A549 (cell line): ENCODE results near the gene EML1. TPM values are rescaled to one million over a fixed set of nuclear protein-coding genes. Genes with fewer than 3 reads are reported as not detected.

Source experiments
- ATAC-seq, 2 experiments: fragments of 200-7000 bp in 1 of 2; fragments of >200 bp in 1 of 2; cut with Nextera tagmentation in 1 of 2; cut with Tn5 transposase in 1 of 2; 3 replicates each; pipeline versions ENCODE4 v1.8.0 to v1.9.1; 2018 to 2020; ENCODE audit warnings: mild to moderate bottlenecking in 1 of 2, moderate library complexity in 1 of 2
- CTCF ChIA-PET: fragments of 300-600 bp; sonication (Branson Sonifier 250); formaldehyde crosslinking; extraction: SDS; loops from one replicate; lab custom pipeline; 2021; ENCODE audit warnings: antibody characterized with exemption, inconsistent platforms; lab: Yijun Ruan, JAX
- POLR2A ChIA-PET: fragments of 350-600 bp; formaldehyde crosslinking; extraction: SDS; loops from one replicate; lab custom pipeline; 2021; ENCODE audit warnings: antibody characterized with exemption, inconsistent platforms; lab: Yijun Ruan, JAX
- DNase-seq, 2 experiments: peaks; one replicate each; pipeline versions ENCODE4 v3.0.0 to v3.0.0-alpha.2; 2011 to 2016; ENCODE audit warnings: low read depth in 1 of 2, low spot score in 1 of 2
- FAIRE-seq: peaks from 2 replicates; lab custom pipeline; 2011; peaks lifted over from hg19 to GRCh38; lab: Jason Lieb, UNC
- H3K27ac ChIP-seq, 2 experiments: fragments of >200 bp; sonication (Bioruptor Twin); formaldehyde crosslinking; 3 replicates each; pipeline ENCODE4 v1.5.1; 2016 to 2017
- H3K4me1 ChIP-seq: fragments of >200 bp; sonication (Bioruptor Twin); formaldehyde crosslinking; 3 replicates; pipeline ENCODE4 v1.6.1; 2016
- H3K4me2 ChIP-seq: fragments of >200 bp; sonication (Bioruptor Twin); formaldehyde crosslinking; 3 replicates; pipeline ENCODE4 v1.6.1; 2016
- H3K4me3 ChIP-seq: fragments of >200 bp; sonication (Bioruptor Twin); formaldehyde crosslinking; 3 replicates; pipeline ENCODE4 v1.5.1; 2016
- H3K9me3 ChIP-seq: fragments of >200 bp; sonication (Bioruptor Twin); formaldehyde crosslinking; 3 replicates; pipeline ENCODE4 v1.6.1; 2016
- CEBPB ChIP-seq, 2 experiments: fragments of >200 bp in 1 of 2; sonication (Bioruptor Twin) in 1 of 2; formaldehyde crosslinking in 1 of 2; IDR thresholded peaks; 2 replicates each; pipeline ENCODE4 v1.6.1; 2012 to 2016
- EHMT2 ChIP-seq: fragments of 200-600 bp; sonication (generic); IDR thresholded peaks from 2 replicates; pipeline ENCODE4 v1.6.1; 2016; ENCODE audit warnings: antibody characterized with exemption, low read depth, mild to moderate bottlenecking, moderate library complexity
- EP300 ChIP-seq, 2 experiments: fragments of >200 bp; sonication (Bioruptor Twin); formaldehyde crosslinking; IDR thresholded peaks; 2 replicates in 1 of 2; 3 replicates in 1 of 2; pipeline ENCODE4 v1.6.1; 2016 to 2017
- FOSB ChIP-seq: fragments of 250-450 bp; sonication (Bioruptor Pico); IDR thresholded peaks from 2 replicates; pipeline ENCODE4 v1.5.0; 2020; ENCODE audit warnings: mild to moderate bottlenecking, moderate library complexity
- FOXS1 ChIP-seq: fragments of 250-450 bp; sonication (Bioruptor Pico); IDR thresholded peaks from 2 replicates; pipeline ENCODE4 v1.5.0; 2020; ENCODE audit warnings: mild to moderate bottlenecking, moderate library complexity
- GATA3 ChIP-seq: IDR thresholded peaks from 2 replicates; pipeline ENCODE4 v1.6.1; 2012; ENCODE audit warnings: borderline replicate concordance
- HEYL ChIP-seq: fragments of 250-450 bp; sonication (Bioruptor Pico); IDR thresholded peaks from 2 replicates; pipeline ENCODE4 v1.8.0; 2021; ENCODE audit warnings: mild to moderate bottlenecking, moderate library complexity
- HOXB13 ChIP-seq: fragments of 250-450 bp; sonication (Bioruptor Pico); IDR thresholded peaks from 2 replicates; pipeline ENCODE4 v1.5.0; 2020; ENCODE audit warnings: low read depth, mild to moderate bottlenecking, moderate library complexity
- HOXB5 ChIP-seq: fragments of 250-450 bp; sonication (Bioruptor Pico); IDR thresholded peaks from 2 replicates; pipeline ENCODE4 v1.5.0; 2020; ENCODE audit warnings: mild to moderate bottlenecking, moderate library complexity
- JUNB ChIP-seq: fragments of >200 bp; sonication (Bioruptor Twin); formaldehyde crosslinking; IDR thresholded peaks from 2 replicates; pipeline ENCODE4 v1.6.1; 2016
- KDM1A ChIP-seq: fragments of 200-600 bp; sonication (generic); IDR thresholded peaks from 2 replicates; pipeline ENCODE4 v1.6.1; 2016; ENCODE audit warnings: low read depth, mild to moderate bottlenecking
- MAZ ChIP-seq: fragments of 150-350 bp; IDR thresholded peaks from 2 replicates; pipeline ENCODE4 v1.6.1; 2014; ENCODE audit warnings: antibody characterized with exemption, low read depth, low read length, borderline replicate concordance
- MYC ChIP-seq: IDR thresholded peaks from 2 replicates; pipeline ENCODE4 v1.6.1; 2012; ENCODE audit warnings: mild to moderate bottlenecking, inconsistent platforms, low read length, improper control_type of control experiment, borderline replicate concordance
- NR3C1 ChIP-seq: fragments of >200 bp; sonication (Bioruptor Twin); formaldehyde crosslinking; IDR thresholded peaks from 3 replicates; pipeline ENCODE4 v1.6.1; 2017
- PHF8 ChIP-seq: fragments of 200-600 bp; sonication (generic); IDR thresholded peaks from 2 replicates; pipeline ENCODE4 v1.6.1; 2016; ENCODE audit warnings: low read depth, mild to moderate bottlenecking, antibody characterized with exemption, moderate library complexity, borderline replicate concordance
- RARB ChIP-seq: fragments of 250-450 bp; sonication (Bioruptor Pico); IDR thresholded peaks from 2 replicates; pipeline ENCODE4 v1.8.0; 2021; ENCODE audit warnings: mild to moderate bottlenecking, moderate library complexity
- RCOR1 ChIP-seq: fragments of 150-350 bp; IDR thresholded peaks from 2 replicates; pipeline ENCODE4 v1.6.1; 2014; ENCODE audit warnings: antibody characterized with exemption, low read length, low read depth
- RNF2 ChIP-seq: fragments of 200-600 bp; sonication (generic); IDR thresholded peaks from 2 replicates; pipeline ENCODE4 v1.6.1; 2016; ENCODE audit warnings: low read depth, mild to moderate bottlenecking, antibody characterized with exemption, moderate library complexity, borderline replicate concordance
- SMC3 ChIP-seq: fragments of >200 bp; sonication (Bioruptor Twin); formaldehyde crosslinking; IDR thresholded peaks from 3 replicates; pipeline ENCODE4 v1.6.1; 2018; ENCODE audit warnings: inconsistent platforms
- TFCP2L1 ChIP-seq: fragments of 250-450 bp; sonication (Bioruptor Pico); IDR thresholded peaks from 2 replicates; pipeline ENCODE4 v1.5.0; 2021; ENCODE audit warnings: mild to moderate bottlenecking
- TP53 ChIP-seq: fragments of 250-450 bp; sonication (Bioruptor Pico); IDR thresholded peaks from 2 replicates; pipeline ENCODE4 v1.5.0; 2021; ENCODE audit warnings: mild to moderate bottlenecking, moderate library complexity
- ZC3H11A ChIP-seq: fragments of 450-650 bp; IDR thresholded peaks from 2 replicates; pipeline ENCODE4 v1.6.1; 2014; ENCODE audit warnings: antibody characterized with exemption, mild to moderate bottlenecking
- ZNF302 ChIP-seq: fragments of 250-450 bp; sonication (Bioruptor Pico); IDR thresholded peaks from 2 replicates; pipeline ENCODE4 v1.9.0; 2021; ENCODE audit warnings: inconsistent platforms, mild to moderate bottlenecking, moderate library complexity
- ZSCAN20 ChIP-seq: fragments of 250-450 bp; sonication (Bioruptor Pico); IDR thresholded peaks from 2 replicates; pipeline ENCODE4 v1.8.0; 2022; ENCODE audit warnings: mild to moderate bottlenecking, moderate library complexity
- WGBS: methylation state at CpG from one replicate; pipeline ENCODE4 v1.1.6; 2017; ENCODE audit errors: missing lambda C conversion rate; 5-methylcytosine and 5-hydroxymethylcytosine counted together
- polyA plus RNA-seq, 4 experiments: library from polyadenylated mRNA; depleted of rRNA in 3 of 4; stranded (reverse); fragments of >200 nt; fragmentation: RNase III in 1 of 4; extraction: RNeasy Plus Mini Kit Qiagen cat#74134 plus additional on column Dnase treatment in 1 of 4; gene quantifications; 2 replicates in 3 of 4; 3 replicates in 1 of 4; pipeline ENCODE4 v1.2.3, GENCODE V29; 2011 to 2017
- TF ChIP-seq, protein P1 (sequence below): fragments of 450-650 bp; IDR thresholded peaks from 2 replicates; pipeline ENCODE4 v1.6.1; 2014; ENCODE audit warnings: antibody characterized with exemption
- TF ChIP-seq, protein P2 (sequence below): IDR thresholded peaks from 2 replicates; pipeline ENCODE4 v1.6.1; 2012
- TF ChIP-seq, protein P3 (sequence below): fragments of >200 bp; sonication (Bioruptor Twin); formaldehyde crosslinking; IDR thresholded peaks from 3 replicates; pipeline ENCODE4 v1.6.1; 2016

The EML1 gene
- polyA plus RNA-seq, 2 of the 4 experiments (the other 2 are of a cell fraction) = 29.7 to 30.8 TPM

DNA sequence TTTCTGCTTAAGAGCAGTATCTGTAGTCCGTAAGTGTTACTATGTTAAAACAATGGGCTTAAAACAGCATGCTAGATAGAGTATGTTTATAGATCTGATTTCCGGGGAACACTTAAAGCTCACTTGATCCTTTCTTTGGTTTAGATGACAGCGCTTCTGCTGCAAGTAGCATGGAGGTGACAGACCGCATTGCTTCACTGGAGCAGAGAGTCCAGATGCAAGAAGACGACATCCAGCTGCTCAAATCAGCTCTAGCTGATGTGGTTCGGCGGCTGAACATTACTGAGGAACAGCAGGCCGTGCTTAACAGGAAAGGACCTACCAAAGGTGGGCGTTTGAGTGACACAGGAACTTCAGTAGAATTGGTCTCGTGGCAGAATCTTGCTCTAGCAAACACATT lies 57.5 kb downstream of the EML1 start:
- POLR2A ChIA-PET = interaction anchor here (0.6 kb wide), 1 partner anchor 167 kb away, joined by 3 read pairs; no protein-coding TSS in a partner anchor
- Histone ChIP-seq H3K4me2 (no peak overlapping the region), H3K4me1 (peaks cover 4% of the 10 kb centered on the region; the same call in 1 of the 3 replicates), H3K9me3 (peaks cover 16% of the 10 kb centered on the region), H3K4me3 (no peak overlapping the region), H3K27ac (no peak overlapping the region)
- CTCF ChIA-PET = interaction anchor here (1.1 to 1.8 kb wide), 4 partner anchors 9 to 93 kb away, joined by 3 to 4 read pairs (median 4); no protein-coding TSS in a partner anchor
- no peak for DNase-seq
- WGBS = 94% methylated on average over 10 of the region's 10 CpGs
- TF ChIP-seq FOSB (CRISPR knock-in tag) = no peak
- no peak for TF ChIP-seq SMC3
- TF ChIP-seq, protein P1, sequence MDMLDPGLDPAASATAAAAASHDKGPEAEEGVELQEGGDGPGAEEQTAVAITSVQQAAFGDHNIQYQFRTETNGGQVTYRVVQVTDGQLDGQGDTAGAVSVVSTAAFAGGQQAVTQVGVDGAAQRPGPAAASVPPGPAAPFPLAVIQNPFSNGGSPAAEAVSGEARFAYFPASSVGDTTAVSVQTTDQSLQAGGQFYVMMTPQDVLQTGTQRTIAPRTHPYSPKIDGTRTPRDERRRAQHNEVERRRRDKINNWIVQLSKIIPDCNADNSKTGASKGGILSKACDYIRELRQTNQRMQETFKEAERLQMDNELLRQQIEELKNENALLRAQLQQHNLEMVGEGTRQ = no peak
- no peak for TF ChIP-seq RARB
- TF ChIP-seq ZNF302 (CRISPR knock-in tag) = no peak
- TF ChIP-seq GATA3 = no peak
- TF ChIP-seq RCOR1 = no peak
- TF ChIP-seq MAZ = no peak
- FAIRE-seq = no peak
- no peak for ATAC-seq

DNA sequence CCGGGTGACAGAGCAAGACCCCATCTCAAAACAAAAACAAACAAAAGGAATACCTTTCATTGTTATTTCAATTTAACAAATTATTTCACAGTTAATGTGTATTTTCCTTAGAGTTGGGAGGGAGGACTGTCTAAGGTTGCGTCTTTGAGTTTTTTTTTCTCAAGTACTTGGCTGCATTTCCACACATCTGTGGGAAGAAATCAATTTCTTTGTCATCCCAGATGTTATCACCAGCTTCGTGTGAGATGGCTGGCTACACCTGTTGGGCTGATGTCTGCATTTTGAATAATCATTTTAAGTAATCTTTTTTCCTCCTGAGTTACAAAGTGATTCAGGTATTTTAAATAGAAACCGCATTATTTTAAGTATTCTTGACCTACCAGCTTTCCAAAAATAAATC lies 59.4 kb downstream of the EML1 start:
- H3K4me3 ChIP-seq = no peak overlapping the region
- no peak for TF ChIP-seq PHF8
- TF ChIP-seq ZNF302 (CRISPR knock-in tag) = no peak
- no peak for TF ChIP-seq ZSCAN20 (CRISPR knock-in tag)
- TF ChIP-seq, protein P2, sequence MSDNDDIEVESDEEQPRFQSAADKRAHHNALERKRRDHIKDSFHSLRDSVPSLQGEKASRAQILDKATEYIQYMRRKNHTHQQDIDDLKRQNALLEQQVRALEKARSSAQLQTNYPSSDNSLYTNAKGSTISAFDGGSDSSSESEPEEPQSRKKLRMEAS = no peak
- TF ChIP-seq FOXS1 = no peak
- TF ChIP-seq RCOR1 = no peak
- TF ChIP-seq KDM1A = no peak
- no peak for TF ChIP-seq MYC
- TF ChIP-seq HOXB13 (CRISPR knock-in tag) = no peak
- no peak for TF ChIP-seq RARB
- no peak for TF ChIP-seq EHMT2
- TF ChIP-seq HOXB5 (CRISPR knock-in tag) = no peak
- TF ChIP-seq EP300 (IDR thresholded peaks at IDR 0.05) = no peak
- TF ChIP-seq NR3C1 = no peak
- no peak for TF ChIP-seq TP53 (CRISPR knock-in tag)
- TF ChIP-seq, all 56 proteins: peak for 0
- Histone ChIP-seq H3K9me3 (peaks cover 3% of the 10 kb centered on the region; the same call in 2 of the 3 replicates), H3K4me1 (peaks cover 4% of the 10 kb centered on the region; the same call in 1 of the 3 replicates), H3K27ac (no peak overlapping the region), H3K4me2 (no peak overlapping the region)
- no peak for DNase-seq
- ChIA-PET CTCF (interaction anchor here (0.6 to 2.2 kb wide), 5 partner anchors 15 to 122 kb away, joined by 4 to 7 read pairs (median 5); no protein-coding TSS in a partner anchor), POLR2A (no interaction called here)
- FAIRE-seq = no peak
- no peak for ATAC-seq
- 86% methylated on average over 4 of the region's 4 CpGs for WGBS

DNA sequence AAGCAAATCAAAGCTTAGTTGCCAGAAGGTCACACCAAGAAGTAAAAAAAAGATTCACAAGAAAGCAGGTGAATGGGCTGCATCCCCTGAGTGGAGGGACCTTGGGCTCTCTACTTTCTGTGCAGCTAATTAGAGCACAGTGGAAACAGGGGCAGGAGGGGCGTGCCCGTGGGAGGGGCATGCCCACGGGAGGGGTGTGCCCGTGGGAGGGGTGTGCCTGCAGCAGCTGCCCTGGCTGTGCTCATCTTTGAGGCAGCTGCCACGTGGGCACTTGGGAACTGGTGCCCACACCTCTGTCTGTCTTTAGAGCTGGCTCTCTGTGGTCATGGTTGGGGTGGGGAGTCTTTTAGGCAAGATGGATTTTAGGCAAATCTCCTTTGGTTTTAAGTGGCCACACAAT lies 60.0 kb downstream of the EML1 start:
- DNase-seq (no peak), ATAC-seq (peak in 1 of 2 experiments; percentile 50; a peak in 3 of 6 replicates), FAIRE-seq (no peak)
- Histone ChIP-seq H3K27ac (no peak overlapping the region), H3K4me1 (peaks cover 4% of the 10 kb centered on the region; the same call in 1 of the 3 replicates), H3K4me3 (no peak overlapping the region), H3K4me2 (no peak overlapping the region), H3K9me3 (no peaks in the 10 kb centered on the region)
- ChIA-PET POLR2A (no interaction called here), CTCF (interaction anchor here (0.6 to 2.2 kb wide), 5 partner anchors 31 to 171 kb away, joined by 3 to 7 read pairs (median 4); no protein-coding TSS in a partner anchor)
- TF ChIP-seq HEYL (CRISPR knock-in tag) (no peak), MAZ (no peak), FOSB (CRISPR knock-in tag) (no peak), JUNB (no peak), CEBPB (IDR thresholded peaks at IDR 0.05) (no peak), FOXS1 (no peak), ZC3H11A (no peak), TFCP2L1 (no peak), PHF8 (no peak), RNF2 (no peak)
- TF ChIP-seq, protein P1 = no peak
- TF ChIP-seq, protein P3, sequence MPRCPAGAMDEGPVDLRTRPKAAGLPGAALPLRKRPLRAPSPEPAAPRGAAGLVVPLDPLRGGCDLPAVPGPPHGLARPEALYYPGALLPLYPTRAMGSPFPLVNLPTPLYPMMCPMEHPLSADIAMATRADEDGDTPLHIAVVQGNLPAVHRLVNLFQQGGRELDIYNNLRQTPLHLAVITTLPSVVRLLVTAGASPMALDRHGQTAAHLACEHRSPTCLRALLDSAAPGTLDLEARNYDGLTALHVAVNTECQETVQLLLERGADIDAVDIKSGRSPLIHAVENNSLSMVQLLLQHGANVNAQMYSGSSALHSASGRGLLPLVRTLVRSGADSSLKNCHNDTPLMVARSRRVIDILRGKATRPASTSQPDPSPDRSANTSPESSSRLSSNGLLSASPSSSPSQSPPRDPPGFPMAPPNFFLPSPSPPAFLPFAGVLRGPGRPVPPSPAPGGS = no peak
- 30% methylated on average over 5 of the region's 5 CpGs for WGBS
